GM19324 (cell line): ENCODE results near the gene ICOSLG.
"Not testable (repeated sequence)": the region's sequence is repeated elsewhere in the genome, so short reads cannot be mapped to it uniquely, and the experiment has no call there.

ENCODE experiments used
- ATAC-seq: cut with Tn5 transposase; IDR thresholded peaks from one replicate; pipeline ENCODE4 v1.9.1; 2021; ENCODE audit warnings: mild to moderate bottlenecking, moderate library complexity; ENCODE audit not compliant: unreplicated experiment, low FRiP score

Gene ICOSLG, protein sequence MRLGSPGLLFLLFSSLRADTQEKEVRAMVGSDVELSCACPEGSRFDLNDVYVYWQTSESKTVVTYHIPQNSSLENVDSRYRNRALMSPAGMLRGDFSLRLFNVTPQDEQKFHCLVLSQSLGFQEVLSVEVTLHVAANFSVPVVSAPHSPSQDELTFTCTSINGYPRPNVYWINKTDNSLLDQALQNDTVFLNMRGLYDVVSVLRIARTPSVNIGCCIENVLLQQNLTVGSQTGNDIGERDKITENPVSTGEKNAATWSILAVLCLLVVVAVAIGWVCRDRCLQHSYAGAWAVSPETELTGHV

DNA sequence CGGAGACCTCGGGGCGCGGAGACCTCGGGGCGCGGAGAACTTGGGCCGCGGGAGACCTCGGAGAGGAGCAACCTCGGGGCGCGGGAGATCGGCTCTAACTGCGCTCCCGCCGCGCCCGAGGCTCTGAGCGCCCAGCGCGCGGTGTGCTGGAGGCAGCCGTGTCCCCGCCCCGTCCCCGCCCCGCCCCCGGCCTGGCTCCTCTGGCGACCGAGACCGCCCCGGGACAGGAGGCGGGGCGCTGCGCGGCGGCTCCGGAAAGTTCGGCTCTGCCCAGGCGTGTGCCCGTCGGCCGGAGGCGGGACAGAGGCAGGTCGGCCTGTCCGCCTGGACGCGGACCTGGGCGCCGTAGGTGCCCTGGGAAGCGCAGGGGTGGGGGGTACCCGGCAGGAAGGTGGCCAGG lies at the start of gene ICOSLG:
Gene ICOSLG (minus strand): TSS at position 102 of the 400 bp plus-strand sequence. CDS start 126 bp downstream, outside the sequence.
- peak; percentile 61 for ATAC-seq

DNA sequence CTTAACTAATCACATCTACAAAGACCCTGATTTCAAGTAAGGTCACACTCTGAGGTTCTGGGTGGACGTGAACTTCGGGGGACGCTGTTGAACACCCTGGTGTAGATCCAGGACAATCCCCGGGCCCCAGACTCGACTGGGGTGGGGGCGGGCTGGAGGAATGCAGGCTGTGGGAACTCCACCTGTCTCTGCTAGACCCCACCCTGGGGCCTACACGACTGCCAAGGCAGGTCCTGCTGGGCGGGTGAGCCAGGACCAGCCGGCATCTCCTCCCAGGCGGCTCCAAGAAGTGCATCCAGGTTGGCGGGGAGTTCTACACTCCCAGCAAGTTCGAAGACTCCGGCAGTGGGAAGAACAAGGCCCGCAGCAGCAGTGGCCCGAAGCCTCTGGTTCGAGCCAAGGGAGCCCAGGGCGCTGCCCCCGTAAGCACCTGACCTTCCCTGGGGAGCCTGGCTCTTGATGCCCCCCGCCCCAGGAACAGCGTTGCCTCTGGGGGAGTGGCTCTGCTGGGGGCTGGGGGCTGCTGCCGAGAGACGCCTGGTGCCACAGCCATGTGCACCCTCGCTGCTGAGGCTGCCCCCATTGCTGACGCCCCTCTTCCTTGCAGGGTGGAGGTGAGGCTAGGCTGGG lies 48.8 kb upstream of the ICOSLG start:
- ATAC-seq, result no peak

DNA sequence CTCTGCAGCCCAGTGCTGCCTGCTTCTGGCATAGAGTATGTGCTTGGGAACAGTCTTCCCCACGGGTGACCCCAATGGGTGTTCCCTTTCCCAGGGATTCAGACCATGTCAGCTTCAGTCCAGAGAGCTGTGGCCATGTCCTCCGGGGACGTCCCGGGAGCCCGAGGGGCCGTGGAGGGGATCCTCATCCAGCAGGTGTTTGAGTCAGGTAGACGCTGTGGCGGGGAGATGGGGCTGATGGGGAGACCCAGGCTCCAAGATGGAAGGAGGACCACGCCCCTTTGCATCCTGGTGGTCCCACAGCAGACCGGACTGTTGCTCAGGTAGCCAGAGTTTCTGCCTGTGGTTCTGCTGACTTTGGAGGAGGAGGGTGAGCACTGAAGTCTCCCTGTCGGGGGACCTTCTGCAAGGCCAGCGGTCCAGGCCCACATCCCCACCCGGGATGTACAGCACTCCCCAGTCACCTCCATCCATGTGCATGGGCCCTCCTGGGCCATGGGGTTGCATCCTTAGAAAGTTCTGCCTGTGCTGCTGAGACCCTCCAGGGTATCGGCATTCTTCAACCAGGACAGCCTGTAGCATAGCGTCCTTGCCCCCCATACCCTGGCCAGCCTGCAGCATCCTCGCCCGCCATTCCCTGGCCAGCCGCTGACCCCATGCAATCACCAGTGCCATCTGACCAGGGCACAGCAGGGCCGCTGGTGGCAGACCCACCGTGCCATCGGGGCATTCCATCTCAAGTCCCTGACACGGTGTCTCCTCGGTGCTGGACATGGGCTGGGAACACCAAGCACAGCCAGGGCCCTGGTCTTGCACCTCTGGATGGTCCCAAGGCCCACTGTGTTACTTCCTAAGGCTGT lies 47.7 kb upstream of the ICOSLG start:
- ATAC-seq, result no peak

DNA sequence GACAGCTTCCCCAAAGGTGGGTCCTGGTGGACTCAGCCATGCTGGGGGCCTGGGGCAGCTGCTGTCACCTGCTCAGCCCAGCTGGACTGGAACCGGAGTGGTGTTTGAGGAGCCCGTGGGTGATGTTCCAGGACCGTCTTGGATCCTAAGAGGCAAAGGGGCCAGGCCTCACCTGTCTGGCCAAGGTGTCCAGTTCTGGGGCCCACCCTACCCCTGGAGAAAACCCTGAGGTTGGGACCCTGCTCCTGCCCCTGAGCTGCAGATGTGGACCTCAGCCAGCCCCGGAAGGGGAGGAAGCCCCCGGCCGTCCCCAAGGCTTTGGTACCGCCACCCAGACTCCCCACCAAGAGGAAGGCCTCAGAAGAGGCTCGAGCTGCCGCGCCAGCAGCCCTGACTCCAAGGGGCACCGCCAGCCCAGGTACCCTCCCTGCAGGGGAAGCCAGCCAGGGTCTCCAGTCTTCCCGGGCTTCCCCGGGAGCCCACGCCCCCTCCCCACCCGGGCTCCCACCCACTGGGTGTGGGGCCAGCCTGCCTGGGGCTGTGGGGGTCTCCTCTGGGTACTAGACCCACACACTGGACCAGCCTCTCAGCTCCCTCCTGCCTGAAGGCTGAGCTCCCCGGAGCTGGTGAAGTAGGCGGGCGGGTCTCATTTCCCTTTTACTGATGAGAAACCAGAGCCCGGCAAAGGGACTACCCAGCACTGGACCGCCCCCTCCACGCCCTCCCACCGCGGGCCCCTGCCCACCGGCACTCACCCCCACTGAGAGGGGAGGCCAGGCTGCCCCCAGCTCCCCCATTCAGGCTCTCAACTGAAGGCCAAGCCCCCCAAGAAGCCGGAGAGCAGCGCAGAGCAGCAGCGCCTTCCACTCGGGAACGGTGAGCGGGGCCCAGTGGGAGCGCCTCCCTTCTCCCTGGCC lies 46.2 kb upstream of the ICOSLG start:
- ATAC-seq, result no peak

DNA sequence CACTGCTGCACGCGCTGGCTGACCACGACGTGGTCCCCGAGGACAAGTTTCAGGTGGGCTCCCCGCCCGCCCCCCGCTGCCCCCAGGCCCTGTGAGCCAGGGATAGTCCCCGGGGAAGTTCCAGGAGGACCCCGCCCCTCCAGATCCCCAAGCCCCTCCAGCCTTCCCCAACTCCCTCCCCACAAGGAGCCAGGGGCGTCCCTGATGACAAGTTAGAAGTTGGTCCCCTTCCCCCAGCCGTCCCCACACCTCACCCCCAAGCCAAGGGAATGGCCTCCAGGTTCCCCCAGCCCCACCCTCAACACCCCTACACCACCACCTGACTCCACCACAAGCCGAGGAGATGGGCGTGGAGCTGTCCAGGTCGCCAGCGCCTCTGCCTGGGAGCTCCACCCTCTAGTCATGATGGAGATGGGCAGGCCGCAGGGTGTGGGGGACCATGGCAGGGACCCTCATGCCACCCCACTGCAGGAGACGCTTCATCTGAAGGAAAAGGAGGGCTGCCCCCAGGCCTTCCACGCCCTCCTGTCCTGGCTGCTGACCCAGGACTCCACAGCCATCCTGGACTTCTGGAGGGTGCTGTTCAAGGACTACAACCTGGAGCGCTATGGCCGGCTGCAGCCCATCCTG lies 45.5 kb upstream of the ICOSLG start:
- ATAC-seq, result no peak

DNA sequence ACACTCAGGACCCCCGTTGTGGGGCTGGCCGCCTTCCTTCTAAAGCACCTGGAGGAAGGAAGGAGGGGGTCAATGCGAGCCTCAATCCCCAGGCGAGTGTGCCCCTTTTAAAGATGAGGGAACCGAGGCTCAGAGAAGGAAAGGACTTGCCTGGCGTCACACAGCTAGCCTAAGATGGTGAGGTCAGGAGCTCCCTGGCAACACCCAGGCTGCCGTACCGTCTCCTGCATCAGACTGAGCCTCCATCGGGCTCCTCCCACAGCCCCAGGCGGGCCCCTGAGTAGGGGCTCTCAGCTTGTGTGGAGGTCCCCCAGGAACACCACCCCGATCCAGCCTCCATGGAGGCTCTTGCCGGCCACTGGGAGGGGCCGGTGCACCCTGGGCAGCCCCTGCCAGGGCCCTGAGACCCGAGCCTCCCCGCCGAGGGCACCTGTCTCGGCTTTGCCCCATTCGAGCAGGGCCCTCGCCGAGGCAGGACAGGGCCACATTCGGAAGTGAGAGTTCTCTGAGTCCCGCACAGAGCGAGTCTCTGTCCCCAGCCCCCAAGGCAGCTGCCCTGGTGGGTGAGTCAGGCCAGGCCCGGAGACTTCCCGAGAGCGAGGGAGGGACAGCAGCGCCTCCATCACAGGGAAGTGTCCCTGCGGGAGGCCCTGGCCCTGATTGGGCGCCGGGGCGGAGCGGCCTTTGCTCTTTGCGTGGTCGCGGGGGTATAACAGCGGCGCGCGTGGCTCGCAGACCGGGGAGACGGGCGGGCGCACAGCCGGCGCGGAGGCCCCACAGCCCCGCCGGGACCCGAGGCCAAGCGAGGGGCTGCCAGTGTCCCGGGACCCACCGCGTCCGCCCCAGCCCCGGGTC lies 44.6 kb upstream of the ICOSLG start, which contains the start of gene AIRE:
Gene AIRE (plus strand): TSS at position 739 of the 855 bp plus-strand sequence. CDS start 131 bp downstream, outside the sequence.
- ATAC-seq, result no peak

DNA sequence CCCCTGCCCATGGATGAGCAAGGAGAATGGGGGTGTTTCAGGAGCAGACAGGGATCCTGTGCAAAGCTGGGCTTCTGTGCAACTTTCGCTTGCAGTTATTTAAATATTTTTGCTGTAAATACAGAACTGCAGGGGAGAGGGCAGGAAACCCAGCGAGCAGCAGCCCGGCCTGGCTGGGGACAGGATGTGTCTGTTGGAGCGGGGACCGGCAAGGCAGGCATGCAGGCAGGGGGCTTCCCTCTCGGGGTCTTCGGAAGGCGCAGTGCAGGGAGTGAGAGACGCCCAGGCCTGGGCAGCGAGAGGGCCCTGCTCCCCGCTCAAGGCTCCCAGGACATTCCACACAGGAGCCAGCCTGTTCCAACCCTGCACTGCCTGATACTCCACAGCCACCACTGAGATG lies 43.2 kb upstream of the ICOSLG start:
- ATAC-seq, result no peak

DNA sequence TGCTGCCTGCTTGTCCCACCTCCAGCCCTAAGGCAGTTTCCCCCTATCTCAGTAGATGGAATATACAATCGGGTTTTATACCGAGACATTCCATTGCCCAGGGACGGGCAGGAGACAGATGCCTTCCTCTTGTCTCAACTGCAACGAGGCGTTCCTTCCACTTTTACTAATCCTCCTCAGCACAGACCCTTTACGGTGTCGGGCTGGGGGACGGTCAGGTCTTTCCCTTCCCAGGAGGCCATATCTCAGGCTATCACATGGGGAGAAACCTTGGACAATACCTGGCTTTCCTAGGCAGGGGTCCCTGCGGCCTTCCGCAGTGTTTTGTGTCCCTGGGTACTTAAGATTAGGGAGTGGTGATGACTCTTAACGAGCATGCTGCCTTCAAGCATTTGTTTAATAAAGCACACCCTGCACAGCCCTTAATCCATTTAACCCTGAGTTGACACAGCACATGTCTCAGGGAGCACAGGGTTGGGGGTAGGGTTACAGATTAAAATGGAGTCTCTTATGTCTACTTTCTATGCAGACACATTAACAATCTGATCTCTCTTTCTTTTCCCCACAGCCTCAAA lies 42.6 kb upstream of the ICOSLG start:
- not testable (repeated sequence) for ATAC-seq

DNA sequence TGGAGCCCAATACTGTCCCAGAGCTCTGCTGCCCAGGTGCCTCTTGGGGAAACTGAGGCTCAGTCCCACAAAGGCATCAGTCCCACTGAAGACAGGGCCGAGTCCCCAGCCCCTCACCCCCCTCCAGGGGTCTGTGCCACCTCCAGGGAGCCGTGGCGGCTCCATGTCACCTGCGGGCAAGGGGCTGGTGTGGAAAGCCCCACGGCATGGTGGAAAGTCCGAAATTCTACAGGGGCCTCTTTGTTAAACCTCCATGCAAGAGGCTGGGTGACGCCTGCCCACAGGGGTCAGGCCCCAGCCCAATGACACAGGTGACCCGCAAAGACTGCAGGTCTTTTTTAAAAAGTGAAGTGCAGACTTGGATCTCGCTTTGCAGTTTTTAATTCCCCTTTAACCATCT lies 41.6 kb upstream of the ICOSLG start:
- no peak for ATAC-seq

DNA sequence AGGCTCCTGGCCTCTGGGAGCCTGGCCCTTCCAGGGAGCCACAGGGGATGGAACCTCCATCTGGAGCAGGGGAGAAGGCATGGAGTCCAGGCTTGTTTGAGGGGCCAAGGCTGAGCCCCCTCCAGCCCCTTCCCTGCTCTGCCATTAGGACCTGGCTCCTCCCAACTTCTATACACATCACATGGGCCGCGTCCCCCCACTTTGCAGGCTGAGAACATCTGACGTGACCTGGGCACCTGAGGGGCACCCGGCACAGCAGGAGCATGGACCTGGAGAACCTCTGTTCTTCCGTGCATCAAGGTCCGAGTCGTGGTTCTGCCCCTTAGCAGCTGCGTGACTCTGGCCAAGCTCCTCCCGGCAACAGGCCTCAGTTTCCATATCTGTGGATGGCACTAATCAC lies 41.1 kb upstream of the ICOSLG start:
- ATAC-seq, result no peak

DNA sequence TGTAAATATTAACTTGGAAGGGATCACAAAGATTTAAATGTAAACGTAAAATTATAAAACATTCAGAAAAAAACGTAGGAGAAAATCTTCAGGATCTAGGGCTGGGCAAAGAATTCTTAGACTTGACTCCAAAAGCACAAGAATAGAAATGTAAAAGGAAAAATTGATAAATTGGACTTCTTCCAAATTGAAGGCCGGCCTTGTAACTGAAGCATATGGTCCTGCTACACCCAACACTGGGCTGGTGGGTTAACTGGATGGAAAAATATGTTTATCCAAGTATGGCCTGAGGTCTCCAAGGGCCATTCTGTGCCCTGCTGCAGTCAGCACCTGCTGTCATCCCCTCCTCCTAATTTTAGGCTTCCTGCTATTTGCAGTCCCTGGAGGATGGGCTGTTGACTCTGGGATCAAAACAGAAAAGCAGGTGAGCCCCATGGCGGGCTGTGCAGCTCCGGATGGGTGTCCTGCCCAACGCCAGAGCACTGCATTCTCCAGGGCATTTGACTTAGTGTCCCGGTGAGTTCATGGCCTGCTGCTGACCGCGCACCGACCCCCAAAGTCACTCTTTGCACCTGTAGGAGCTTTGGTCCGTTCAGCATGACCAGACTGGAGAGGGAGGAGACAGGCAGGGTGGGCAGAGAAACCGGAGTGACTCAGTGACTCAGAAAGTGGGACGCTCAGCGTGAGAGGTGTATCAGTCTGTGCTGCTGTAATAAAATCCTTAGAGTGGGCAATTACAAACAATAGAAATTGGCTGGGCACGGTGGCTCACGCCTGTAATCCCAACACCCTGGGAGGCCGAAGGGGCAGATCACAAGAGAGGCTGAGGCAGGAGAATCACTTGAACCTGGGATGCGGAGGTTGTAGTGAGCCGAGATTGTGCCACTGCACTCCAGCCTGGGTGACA lies 38.9 kb upstream of the ICOSLG start:
- no peak for ATAC-seq

DNA sequence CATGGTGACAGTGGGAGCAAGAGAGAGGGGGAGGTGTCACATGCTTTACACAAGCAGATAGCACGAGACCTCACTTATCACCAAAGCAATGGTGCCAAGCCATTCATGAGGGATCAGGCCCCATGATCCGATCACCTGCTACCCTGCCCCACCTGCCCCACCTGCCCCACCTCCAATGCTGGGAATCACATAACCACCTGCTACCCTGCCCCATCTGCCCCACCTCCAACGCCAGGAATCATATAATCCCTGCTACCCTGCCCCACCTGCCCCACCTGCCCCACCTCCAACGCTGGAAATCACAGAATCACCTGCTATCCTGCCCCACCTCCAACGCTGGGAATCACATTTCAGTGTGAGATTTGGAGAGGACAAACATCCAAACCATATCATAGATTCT lies 34.3 kb upstream of the ICOSLG start:
- ATAC-seq, result no peak

DNA sequence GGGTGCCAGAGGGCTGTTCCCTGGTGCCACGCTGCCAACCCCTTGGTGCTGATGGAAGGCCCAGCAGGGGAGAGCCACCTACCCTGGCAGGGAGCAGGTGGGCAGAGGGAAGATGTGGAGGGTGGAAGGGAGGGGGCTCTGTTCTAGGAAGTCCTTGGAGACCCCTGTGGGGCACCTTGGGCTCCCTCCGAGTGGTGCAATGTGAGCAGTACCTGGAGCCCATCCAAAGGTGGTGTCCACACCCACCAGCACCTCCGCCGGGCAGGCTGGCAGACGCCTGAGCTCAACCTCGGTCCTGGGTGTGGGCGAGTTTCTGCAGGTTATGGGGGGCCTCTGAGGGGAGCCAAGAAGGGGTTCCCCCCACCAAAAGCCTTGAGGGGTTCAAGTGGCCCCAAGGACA lies 32.3 kb upstream of the ICOSLG start:
- no peak for ATAC-seq

DNA sequence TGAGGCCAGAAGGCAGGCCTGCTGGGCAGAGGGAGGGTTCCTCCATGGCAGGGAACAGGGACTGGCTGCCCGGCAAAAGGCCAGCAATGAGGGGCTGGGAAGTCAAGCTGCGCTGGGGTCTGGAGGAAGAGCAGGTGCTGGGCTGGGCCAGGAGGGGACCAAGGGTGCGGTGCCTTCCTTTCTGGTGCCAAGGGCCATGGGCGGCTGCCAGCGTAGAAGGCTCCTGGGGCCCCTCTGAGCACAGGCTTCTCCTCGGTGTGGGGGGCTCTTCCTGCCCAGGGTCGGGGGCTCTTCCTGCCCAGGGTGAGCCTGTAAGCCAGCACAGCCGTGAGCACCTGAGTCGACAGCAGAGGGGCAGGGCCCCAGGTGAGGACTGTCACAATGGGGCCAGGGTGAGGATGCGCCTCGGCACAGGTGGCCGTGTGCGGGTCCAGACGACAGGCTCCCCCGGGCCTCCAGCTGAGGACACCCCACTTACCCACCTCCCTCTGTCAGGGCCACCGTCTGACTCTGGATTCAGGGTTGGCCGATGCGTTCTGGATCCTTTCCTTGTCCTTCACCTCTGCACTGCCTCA lies 31.6 kb upstream of the ICOSLG start:
- ATAC-seq, result no peak

DNA sequence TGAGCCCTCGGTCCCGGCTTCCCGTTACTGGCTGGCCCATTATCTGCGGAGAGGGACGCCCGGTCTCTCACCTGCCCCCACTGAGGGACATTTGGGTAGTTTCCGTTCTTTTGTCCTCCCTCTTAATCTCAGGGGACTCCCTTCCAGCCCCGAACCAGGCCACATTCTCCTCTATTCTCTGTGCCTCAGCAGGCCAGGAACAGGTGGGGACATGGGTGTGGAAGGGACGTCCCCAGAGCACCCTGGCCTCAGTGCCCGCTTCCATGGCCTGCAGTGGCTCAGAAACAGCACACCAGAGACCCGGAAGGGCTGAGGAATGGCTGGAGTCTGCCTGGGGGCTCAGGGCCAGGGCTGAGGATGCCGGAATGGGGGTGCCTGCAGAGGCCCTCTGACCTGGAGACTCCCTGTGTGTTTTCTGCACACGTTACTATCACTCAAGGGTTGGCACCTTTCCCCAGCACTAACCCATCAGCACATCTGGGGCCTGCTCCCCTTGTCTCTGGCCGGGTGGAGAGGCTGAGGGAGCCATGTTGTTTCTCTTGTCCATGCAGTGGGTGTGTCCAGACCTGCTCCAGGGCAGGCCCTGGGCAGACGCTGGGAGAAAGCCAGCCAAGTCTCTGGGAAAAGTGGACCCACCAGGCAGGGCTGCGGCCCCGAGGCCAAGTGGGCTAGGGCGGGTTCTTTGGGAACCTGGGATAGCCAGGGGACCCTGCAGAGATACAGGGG lies 31.0 kb upstream of the ICOSLG start:
- no peak for ATAC-seq

DNA sequence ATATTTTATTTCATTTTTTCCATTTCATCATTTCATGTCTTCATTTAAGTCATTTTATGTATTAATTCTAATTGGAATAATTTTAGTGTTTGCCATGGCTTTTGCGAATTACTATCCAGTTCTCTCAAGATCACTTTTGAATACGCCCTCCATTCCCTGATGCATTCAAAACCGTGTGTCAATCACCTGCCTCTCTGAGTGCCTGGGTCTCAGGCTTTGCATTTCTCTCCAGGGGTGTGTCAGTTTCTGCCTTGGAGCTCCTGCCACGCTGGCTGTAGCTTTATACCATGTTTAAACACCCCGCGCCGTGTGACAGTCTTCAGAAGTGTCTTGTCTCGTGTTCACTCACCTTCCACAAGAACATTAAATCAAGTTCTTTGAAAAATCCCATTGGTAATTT lies 28.3 kb upstream of the ICOSLG start:
- no peak for ATAC-seq
